Astrocyte (in vitro differentiated cells and primary cell): ENCODE results near the gene MC4R. TPM values are rescaled to one million over a fixed set of nuclear protein-coding genes. Genes with fewer than 3 reads are reported as not detected.

ENCODE experiments used
- DNase-seq: peaks from one replicate; pipeline ENCODE4 v3.0.0-alpha.2; 2010; ENCODE audit warnings: low read depth
- FAIRE-seq: peaks from 2 replicates; lab custom pipeline; 2011; peaks lifted over from hg19 to GRCh38; lab: Jason Lieb, UNC
- H2AFZ ChIP-seq: 2 replicates; pipeline ENCODE4 v1.6.0; 2012; ENCODE audit warnings: low read depth, low read length, inconsistent platforms
- H3K27ac ChIP-seq: 2 replicates; pipeline ENCODE4 v1.5.1; 2011; ENCODE audit warnings: low read depth, low read length, inconsistent platforms
- H3K27me3 ChIP-seq: 2 replicates; pipeline ENCODE4 v1.6.0; 2011; ENCODE audit warnings: low read length, inconsistent platforms; ENCODE audit not compliant: insufficient read depth
- H3K36me3 ChIP-seq: 2 replicates; pipeline ENCODE4 v1.5.1; 2011; ENCODE audit warnings: low read length, inconsistent platforms; ENCODE audit not compliant: insufficient read depth
- H3K4me1 ChIP-seq: 2 replicates; pipeline ENCODE4 v1.5.1; 2011; ENCODE audit warnings: low read length, inconsistent platforms; ENCODE audit not compliant: insufficient read depth
- H3K4me2 ChIP-seq: 2 replicates; pipeline ENCODE4 v1.6.0; 2012; ENCODE audit warnings: low read length, inconsistent platforms
- H3K4me3 ChIP-seq: 2 replicates; pipeline ENCODE4 v1.5.1; 2011; ENCODE audit warnings: low read depth, mild to moderate bottlenecking, low read length, inconsistent platforms; ENCODE audit not compliant: insufficient read depth
- H3K79me2 ChIP-seq: 2 replicates; pipeline ENCODE4 v1.6.0; 2012; ENCODE audit warnings: mild to moderate bottlenecking, low read length, inconsistent platforms; ENCODE audit not compliant: insufficient read depth
- H3K9ac ChIP-seq: 2 replicates; pipeline ENCODE4 v1.6.0; 2012; ENCODE audit warnings: mild to moderate bottlenecking, low read length, inconsistent platforms
- H3K9me3 ChIP-seq: 2 replicates; pipeline ENCODE4 v1.5.1; 2012; ENCODE audit warnings: low read depth, mild to moderate bottlenecking, low read length, inconsistent platforms; ENCODE audit not compliant: insufficient read depth
- H4K20me1 ChIP-seq: 2 replicates; pipeline ENCODE4 v1.6.0; 2012; ENCODE audit warnings: low read length, inconsistent platforms; ENCODE audit not compliant: insufficient read depth
- H3K27ac Mint-ChIP-seq: one replicate; pipeline ENCODE4 v1.8.0; 2021; ENCODE audit warnings: mild to moderate bottlenecking, mixed read lengths; ENCODE audit not compliant: unreplicated experiment
- H3K27me3 Mint-ChIP-seq: one replicate; pipeline ENCODE4 v1.8.0; 2021; ENCODE audit warnings: low read depth, mixed read lengths; ENCODE audit not compliant: unreplicated experiment
- H3K36me3 Mint-ChIP-seq: one replicate; pipeline ENCODE4 v1.8.0; 2021; ENCODE audit warnings: low read depth, mixed read lengths; ENCODE audit not compliant: unreplicated experiment
- H3K4me1 Mint-ChIP-seq: one replicate; pipeline ENCODE4 v1.8.0; 2021; ENCODE audit warnings: low read depth, mixed read lengths; ENCODE audit not compliant: unreplicated experiment
- H3K4me3 Mint-ChIP-seq: one replicate; pipeline ENCODE4 v1.8.0; 2021; ENCODE audit warnings: mild to moderate bottlenecking, moderate library complexity, mixed read lengths; ENCODE audit not compliant: unreplicated experiment
- H3K9me3 Mint-ChIP-seq: one replicate; pipeline ENCODE4 v1.8.0; 2021; ENCODE audit warnings: mild to moderate bottlenecking, mixed read lengths; ENCODE audit not compliant: unreplicated experiment
- EZH2 ChIP-seq: IDR thresholded peaks from 2 replicates; pipeline ENCODE4 v1.6.1; 2012; ENCODE audit warnings: mild to moderate bottlenecking, low read length, inconsistent platforms; ENCODE audit not compliant: insufficient read depth
- total RNA-seq: library from RNA; stranded (reverse); gene quantifications from 2 replicates; pipeline ENCODE4 v1.2.1, GENCODE V29; 2021
- TF ChIP-seq, protein P1 (sequence below): IDR thresholded peaks from 2 replicates; pipeline ENCODE4 v1.5.1; 2011; ENCODE audit warnings: low read depth, mild to moderate bottlenecking, inconsistent platforms, low read length, moderate library complexity; ENCODE audit not compliant: insufficient read depth

The MC4R gene
- total RNA-seq, 1 donor from 2014 or later: not detected

DNA sequence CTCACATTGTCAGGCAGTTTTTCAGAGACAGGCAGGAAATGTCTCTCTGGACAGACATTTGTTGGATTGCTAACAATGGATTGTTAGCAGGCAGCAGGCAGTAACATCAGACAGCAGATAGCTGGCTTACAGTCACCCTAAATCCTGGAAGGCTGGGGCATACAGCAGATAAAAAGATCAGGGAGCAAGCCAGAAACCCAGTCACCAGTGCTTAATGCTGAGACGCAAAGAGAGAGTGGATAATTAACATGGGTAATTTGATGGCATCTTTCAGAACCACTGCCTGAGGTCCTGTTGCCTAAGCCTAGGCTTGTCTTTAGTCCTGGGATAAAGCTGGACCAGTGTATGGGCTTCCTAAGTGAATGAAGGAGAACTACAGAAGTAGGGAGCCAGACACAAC is 22.4 kb downstream of the MC4R start:
- no peaks in the 10 kb centered on the region for H3K79me2 ChIP-seq
- no peak overlapping the region for H3K27ac ChIP-seq
- no peaks in the 10 kb centered on the region for H3K27me3 ChIP-seq
- Mint-ChIP-seq H3K36me3 (no peaks in the 10 kb centered on the region), H3K9me3 (no peaks in the 10 kb centered on the region), H3K27ac (no peak overlapping the region), H3K4me1 (no peaks in the 10 kb centered on the region), H3K27me3 (no peaks in the 10 kb centered on the region), H3K4me3 (no peak overlapping the region)
- H4K20me1 ChIP-seq: no peaks in the 10 kb centered on the region
- H3K4me2 ChIP-seq: no peak overlapping the region
- H3K4me1 ChIP-seq: no peaks in the 10 kb centered on the region
- no peaks in the 10 kb centered on the region for H3K36me3 ChIP-seq
- H2AFZ ChIP-seq: no peak overlapping the region
- no peaks in the 10 kb centered on the region for H3K9me3 ChIP-seq
- no peak overlapping the region for H3K4me3 ChIP-seq
- TF ChIP-seq, protein P1, sequence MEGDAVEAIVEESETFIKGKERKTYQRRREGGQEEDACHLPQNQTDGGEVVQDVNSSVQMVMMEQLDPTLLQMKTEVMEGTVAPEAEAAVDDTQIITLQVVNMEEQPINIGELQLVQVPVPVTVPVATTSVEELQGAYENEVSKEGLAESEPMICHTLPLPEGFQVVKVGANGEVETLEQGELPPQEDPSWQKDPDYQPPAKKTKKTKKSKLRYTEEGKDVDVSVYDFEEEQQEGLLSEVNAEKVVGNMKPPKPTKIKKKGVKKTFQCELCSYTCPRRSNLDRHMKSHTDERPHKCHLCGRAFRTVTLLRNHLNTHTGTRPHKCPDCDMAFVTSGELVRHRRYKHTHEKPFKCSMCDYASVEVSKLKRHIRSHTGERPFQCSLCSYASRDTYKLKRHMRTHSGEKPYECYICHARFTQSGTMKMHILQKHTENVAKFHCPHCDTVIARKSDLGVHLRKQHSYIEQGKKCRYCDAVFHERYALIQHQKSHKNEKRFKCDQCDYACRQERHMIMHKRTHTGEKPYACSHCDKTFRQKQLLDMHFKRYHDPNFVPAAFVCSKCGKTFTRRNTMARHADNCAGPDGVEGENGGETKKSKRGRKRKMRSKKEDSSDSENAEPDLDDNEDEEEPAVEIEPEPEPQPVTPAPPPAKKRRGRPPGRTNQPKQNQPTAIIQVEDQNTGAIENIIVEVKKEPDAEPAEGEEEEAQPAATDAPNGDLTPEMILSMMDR: no peak
- no peak for TF ChIP-seq EZH2
- DNase-seq (no peak), FAIRE-seq (no peak)
- H3K9ac ChIP-seq: no peak overlapping the region

DNA sequence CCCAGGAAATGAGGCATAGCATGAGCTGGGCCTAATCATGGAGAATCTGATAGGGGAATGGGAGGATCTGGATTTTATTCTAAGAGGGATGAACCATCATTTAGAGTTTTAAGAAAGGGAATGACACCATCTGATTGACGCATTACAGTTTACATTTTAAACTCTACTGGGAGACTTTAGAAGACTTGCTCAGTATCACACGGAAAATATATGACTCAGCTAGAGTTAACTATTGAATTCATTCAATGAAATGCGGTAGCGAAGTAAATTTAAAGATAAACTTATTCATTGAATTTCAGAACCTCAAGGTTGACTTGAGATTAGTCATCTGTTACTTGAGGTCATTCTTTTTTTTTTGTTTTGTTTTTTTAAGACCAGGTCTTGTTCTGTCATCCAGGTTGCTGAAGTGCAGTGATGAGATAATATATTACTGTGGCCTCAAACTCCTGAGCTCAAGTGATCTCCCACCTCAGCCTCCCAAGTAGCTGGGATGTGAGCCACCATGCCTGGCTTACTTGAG is 25.0 kb downstream of the MC4R start:
- H3K27ac ChIP-seq: no peak overlapping the region
- FAIRE-seq: no peak
- no peaks in the 10 kb centered on the region for H3K27me3 ChIP-seq
- Mint-ChIP-seq H3K27me3 (no peaks in the 10 kb centered on the region), H3K36me3 (no peaks in the 10 kb centered on the region), H3K27ac (no peak overlapping the region), H3K4me1 (no peaks in the 10 kb centered on the region), H3K4me3 (no peak overlapping the region), H3K9me3 (no peaks in the 10 kb centered on the region)
- H3K36me3 ChIP-seq: no peaks in the 10 kb centered on the region
- no peaks in the 10 kb centered on the region for H3K79me2 ChIP-seq
- H3K4me1 ChIP-seq: no peaks in the 10 kb centered on the region
- H4K20me1 ChIP-seq: no peaks in the 10 kb centered on the region
- no peaks in the 10 kb centered on the region for H3K9me3 ChIP-seq
- H2AFZ ChIP-seq: no peak overlapping the region
- no peak overlapping the region for H3K9ac ChIP-seq
- no peak for TF ChIP-seq EZH2
- TF ChIP-seq, protein P1: no peak
- DNase-seq: peak; percentile 29
- no peak overlapping the region for H3K4me2 ChIP-seq
- H3K4me3 ChIP-seq: no peak overlapping the region

DNA sequence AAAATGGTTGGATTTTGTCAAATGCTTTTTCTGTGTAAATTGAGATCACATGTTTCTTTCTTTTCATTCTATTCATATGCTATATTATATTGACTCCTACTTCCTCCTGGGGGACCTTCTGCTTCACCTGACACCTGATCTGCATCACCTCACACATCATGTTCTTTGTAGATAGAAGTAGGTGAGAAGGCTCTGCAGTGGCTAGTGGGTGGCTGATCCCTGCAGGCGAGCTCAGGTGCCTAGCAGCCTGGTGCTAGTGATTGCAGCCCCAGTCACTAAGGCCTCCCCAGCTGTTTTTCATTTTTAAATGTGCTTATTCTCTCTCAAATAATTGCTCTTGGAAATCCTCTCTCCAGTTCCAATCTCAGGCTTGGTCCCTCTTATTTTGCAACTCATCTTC is 33.6 kb downstream of the MC4R start:
- Histone ChIP-seq H3K9ac (no peak overlapping the region), H3K4me1 (no peaks in the 10 kb centered on the region), H2AFZ (no peak overlapping the region), H3K79me2 (no peaks in the 10 kb centered on the region), H3K4me3 (no peak overlapping the region), H3K36me3 (no peaks in the 10 kb centered on the region), H4K20me1 (no peaks in the 10 kb centered on the region), H3K27ac (no peak overlapping the region), H3K4me2 (no peak overlapping the region), H3K27me3 (no peaks in the 10 kb centered on the region), H3K9me3 (no peaks in the 10 kb centered on the region)
- Mint-ChIP-seq H3K9me3 (peaks cover 1% of the 10 kb centered on the region), H3K4me3 (no peak overlapping the region), H3K4me1 (no peaks in the 10 kb centered on the region), H3K27ac (no peak overlapping the region), H3K36me3 (no peaks in the 10 kb centered on the region), H3K27me3 (no peaks in the 10 kb centered on the region)
- FAIRE-seq (no peak), DNase-seq (no peak)
- TF ChIP-seq EZH2: no peak
- TF ChIP-seq, protein P1: no peak
